Breast epithelium (tissue), 4 donors: ENCODE results near the gene KCNH6. TPM values are rescaled to one million over a fixed set of nuclear protein-coding genes. Genes with fewer than 3 reads are reported as not detected.

Experiments used
- DNase-seq, 2 donors: peaks; one replicate each; pipeline ENCODE4 v3.0.0-alpha.2; 2019; ENCODE audit warnings: low spot score in 2 of 2
- H3K27ac ChIP-seq, 2 donors: fragments of 200-600 bp; sonication (generic) in 1 of 2; one replicate each; pipeline ENCODE4 v1.5.1; 2016 to 2019; ENCODE audit warnings: mild to moderate bottlenecking in 1 of 2
- H3K27me3 ChIP-seq, 2 donors: fragments of 200-600 bp; sonication (generic) in 1 of 2; one replicate each; pipeline versions ENCODE4 v1.5.1 to v1.6.0; 2017 to 2019; ENCODE audit warnings: control low read depth in 1 of 2, mild to moderate bottlenecking in 1 of 2
- H3K36me3 ChIP-seq: fragments of 200-600 bp; one replicate; pipeline ENCODE4 v1.5.1; 2019
- H3K4me1 ChIP-seq, 2 donors: fragments of 200-600 bp; sonication (generic); one replicate each; pipeline ENCODE4 v1.5.1; 2016 to 2019; ENCODE audit warnings: control low read depth in 1 of 2
- H3K4me3 ChIP-seq, 3 donors: fragments of 200-600 bp; sonication (generic); 1 replicate in 2 of 3; 2 replicates in 1 of 3; pipeline ENCODE4 v1.5.1; 2016 to 2019; ENCODE audit warnings: mild to moderate bottlenecking in 3 of 3, moderate library complexity in 2 of 3
- H3K9me3 ChIP-seq, 2 donors: fragments of 200-600 bp; sonication (generic) in 1 of 2; one replicate each; pipeline ENCODE4 v1.5.1; 2016 to 2019; ENCODE audit warnings: control low read depth in 1 of 2
- CTCF ChIP-seq, 3 donors: fragments of 450-650 bp; IDR thresholded peaks; one replicate each; pipeline ENCODE4 v1.5.1; 2016 to 2017; ENCODE audit warnings: antibody characterized with exemption in 3 of 3, mild to moderate bottlenecking in 3 of 3, moderate library complexity in 3 of 3
- POLR2A ChIP-seq: fragments of 450-650 bp; IDR thresholded peaks from one replicate; pipeline ENCODE4 v1.6.1; 2016; ENCODE audit warnings: antibody characterized with exemption, mild to moderate bottlenecking, moderate library complexity
- POLR2AphosphoS5 ChIP-seq, 3 donors: sonication (generic); formaldehyde crosslinking; IDR thresholded peaks; one replicate each; pipeline ENCODE4 v1.6.1; 2017; ENCODE audit warnings: antibody characterized with exemption in 3 of 3
- intact Hi-C: fragments of 100-400 bp; cut with DNase I; formaldehyde crosslinking; loops from one replicate; pipeline ENCODE4 v1.15.1; 2023; ENCODE audit warnings: low total_unique reads
- total RNA-seq, 3 donors: library from RNA; depleted of rRNA; stranded (reverse); fragments of >200 nt; gene quantifications; one replicate each; pipeline ENCODE4 v1.1.0, GENCODE V29; 2016

KCNH6 gene
- total RNA-seq, 3 donors from 2014 or later = not detected

- no peak for DNase-seq
- TF ChIP-seq POLR2AphosphoS5 (IDR thresholded peaks at IDR 0.05) (no peak), POLR2A (no peak), CTCF (IDR thresholded peaks at IDR 0.05) (no peak)
- H3K9me3 ChIP-seq = no peaks in the 10 kb centered on the region
- intact Hi-C loops = loop anchor here (5.0 kb wide), 1 partner anchor 494 kb away; no protein-coding TSS in a partner anchor
- H3K4me3 ChIP-seq = no peak overlapping the region
- H3K36me3 ChIP-seq = no peaks in the 10 kb centered on the region
- H3K4me1 ChIP-seq = no peaks in the 10 kb centered on the region
- H3K27ac ChIP-seq = no peak overlapping the region
- no peaks in the 10 kb centered on the region for H3K27me3 ChIP-seq
Observed at GRCh38 chr17:63517825-63518534, 5.2 kb upstream of the KCNH6 start.

DNA sequence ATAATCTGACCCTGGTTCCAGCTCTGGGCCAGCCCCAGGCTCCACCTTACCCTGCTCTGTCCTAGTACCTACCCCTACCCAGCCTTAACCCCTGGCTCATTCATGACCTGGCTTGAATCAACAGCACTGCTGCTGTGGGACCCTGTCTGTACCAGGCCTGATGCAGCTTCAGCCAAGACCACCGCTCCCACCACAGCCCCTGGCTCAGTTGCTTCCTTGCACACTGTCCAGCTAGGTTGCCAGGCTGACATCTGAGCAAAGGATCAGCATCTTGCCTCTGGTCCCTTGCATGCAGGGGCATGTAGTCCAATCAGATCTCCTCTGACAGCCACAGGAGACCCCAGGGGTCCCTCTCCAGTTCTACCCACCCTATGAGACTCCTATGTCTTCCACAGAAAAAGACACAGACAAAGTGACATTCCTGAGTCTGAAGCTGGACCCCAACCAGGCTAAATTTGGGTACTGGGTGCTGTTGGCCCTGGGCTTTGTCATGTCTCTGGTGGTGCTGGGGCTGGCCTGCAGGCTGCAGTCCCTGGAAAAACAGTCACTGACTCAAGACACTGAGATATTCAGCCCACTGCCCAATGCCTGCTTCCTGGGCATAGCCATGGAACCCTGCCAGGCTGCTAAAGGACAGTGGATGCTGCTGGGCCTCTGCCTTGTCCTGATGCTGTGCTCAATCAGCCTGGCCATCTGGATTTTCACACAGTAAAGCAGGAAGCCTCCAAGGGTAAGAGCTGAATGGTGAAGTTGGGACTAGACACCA lies 3.9 kb upstream of the KCNH6 start:
- intact Hi-C loops = loop anchor here (5.0 kb wide), 1 partner anchor 493 kb away; no protein-coding TSS in a partner anchor
- Histone ChIP-seq H3K27me3 (peaks cover 0 to 3% of the 10 kb centered on the region in 2 donors), H3K36me3 (no peaks in the 10 kb centered on the region), H3K4me3 (no peak overlapping the region), H3K9me3 (no peaks in the 10 kb centered on the region), H3K4me1 (no peaks in the 10 kb centered on the region), H3K27ac (no peak overlapping the region)
- no peak for DNase-seq
- no peak for TF ChIP-seq POLR2AphosphoS5 (IDR thresholded peaks at IDR 0.05)
- TF ChIP-seq CTCF (IDR thresholded peaks at IDR 0.05) = no peak
- no peak for TF ChIP-seq POLR2A

GRCh38 chr17:63519972-63520882 lies 2.9 kb upstream of the KCNH6 start:
- no peak for TF ChIP-seq POLR2A
- no peak for TF ChIP-seq CTCF (IDR thresholded peaks at IDR 0.05)
- no peak for TF ChIP-seq POLR2AphosphoS5 (IDR thresholded peaks at IDR 0.05)
- intact Hi-C loops = loop anchor here (5.0 kb wide), 1 partner anchor 492 kb away; no protein-coding TSS in a partner anchor

DNA sequence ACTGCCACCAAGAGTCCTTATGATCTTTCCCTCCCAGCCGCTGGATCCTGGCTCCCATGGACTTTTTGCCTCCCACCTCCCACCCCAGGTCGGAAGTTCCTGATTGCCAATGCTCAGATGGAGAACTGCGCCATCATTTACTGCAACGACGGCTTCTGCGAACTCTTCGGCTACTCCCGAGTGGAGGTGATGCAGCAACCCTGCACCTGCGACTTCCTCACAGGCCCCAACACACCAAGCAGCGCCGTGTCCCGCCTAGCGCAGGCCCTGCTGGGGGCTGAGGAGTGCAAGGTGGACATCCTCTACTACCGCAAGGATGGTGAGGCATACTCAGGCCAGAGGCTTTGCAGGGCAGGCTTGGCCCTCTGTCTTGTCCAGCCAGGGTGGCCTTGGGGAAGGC lies 893 bp downstream of the KCNH6 start:
- Histone ChIP-seq H3K9me3 (no peaks in the 10 kb centered on the region), H3K36me3 (no peaks in the 10 kb centered on the region), H3K27me3 (peaks cover 0 to 5% of the 10 kb centered on the region in 2 donors), H3K27ac (no peak overlapping the region), H3K4me3 (no peak overlapping the region), H3K4me1 (no peaks in the 10 kb centered on the region)
- no peak for TF ChIP-seq POLR2AphosphoS5 (IDR thresholded peaks at IDR 0.05)
- TF ChIP-seq POLR2A = no peak
- no peak for TF ChIP-seq CTCF (IDR thresholded peaks at IDR 0.05)
- no peak for DNase-seq
- intact Hi-C loops = no loop called here

More at GRCh38 chr17:63519972-63520882, 2.9 kb upstream of the KCNH6 start:
- no peak for DNase-seq
- Histone ChIP-seq H3K36me3 (no peaks in the 10 kb centered on the region), H3K4me3 (no peak overlapping the region), H3K27ac (no peak overlapping the region), H3K27me3 (peaks cover 0 to 5% of the 10 kb centered on the region in 2 donors), H3K4me1 (no peaks in the 10 kb centered on the region), H3K9me3 (no peaks in the 10 kb centered on the region)
